HEK293 (cell line): ENCODE measurements around the gene SFXN3.

ENCODE experiments used
- CTCF ChIA-PET: fragments of 350-600 bp; formaldehyde crosslinking; extraction: SDS; loops from one replicate; lab custom pipeline; 2021; ENCODE audit warnings: antibody characterized with exemption; lab: Yijun Ruan, JAX
- POLR2A ChIA-PET: fragments of 300-600 bp; formaldehyde crosslinking; extraction: SDS; loops from one replicate; lab custom pipeline; 2020; ENCODE audit warnings: antibody characterized with exemption, inconsistent platforms; lab: Yijun Ruan, JAX
- H3K27ac ChIP-seq: fragments of 200-500 bp; sonication (Bioruptor generic); 2 replicates; pipeline ENCODE4 v1.5.1; 2014; ENCODE audit warnings: low read depth, low read length, control low read depth, inconsistent platforms; ENCODE audit errors: extremely low read depth
- H3K36me3 ChIP-seq, 2 experiments: fragments of 200-500 bp in 1 of 2; sonication (Bioruptor generic) in 1 of 2; 1 replicate in 1 of 2; 2 replicates in 1 of 2; pipeline ENCODE4 v1.5.1; 2014 to 2017; ENCODE audit warnings: inconsistent platforms in 2 of 2, low read length in 2 of 2; ENCODE audit not compliant: control insufficient read depth in 2 of 2, insufficient read depth in 1 of 2
- H3K4me1 ChIP-seq: fragments of 200-500 bp; sonication (Bioruptor generic); 2 replicates; pipeline ENCODE4 v1.5.1; 2014; ENCODE audit warnings: mild to moderate bottlenecking, low read length, inconsistent platforms; ENCODE audit not compliant: control insufficient read depth, insufficient read depth
- H3K4me3 ChIP-seq: 2 replicates; pipeline ENCODE4 v1.5.1; 2011; ENCODE audit warnings: low read depth, mild to moderate bottlenecking, control low read depth, low read length, moderate library complexity
- H3K9me3 ChIP-seq: fragments of 200-500 bp; sonication (Bioruptor generic); 2 replicates; pipeline ENCODE4 v1.5.1; 2014; ENCODE audit warnings: low read depth, low read length, inconsistent platforms; ENCODE audit not compliant: control insufficient read depth, insufficient read depth
- EGR2 ChIP-seq: fragments of 450-650 bp; formaldehyde crosslinking; IDR thresholded peaks from 2 replicates; pipeline ENCODE4 v1.5.1; 2016; ENCODE audit warnings: low read depth, missing biosample characterization, missing genetic modification characterization
- GLI4 ChIP-seq: fragments of 450-650 bp; formaldehyde crosslinking; IDR thresholded peaks from 2 replicates; pipeline ENCODE4 v1.5.1; 2016; ENCODE audit warnings: missing biosample characterization, missing genetic modification characterization
- HOXC10 ChIP-seq: sonication (generic); formaldehyde crosslinking; IDR thresholded peaks from 2 replicates; pipeline ENCODE4 v1.8.1; 2023; ENCODE audit warnings: mild to moderate bottlenecking, missing genetic modification reagents
- PRDM4 ChIP-seq: fragments of 450-650 bp; formaldehyde crosslinking; IDR thresholded peaks from 2 replicates; pipeline ENCODE4 v1.5.1; 2017; ENCODE audit warnings: missing biosample characterization, missing genetic modification characterization
- SCRT2 ChIP-seq: fragments of 450-650 bp; formaldehyde crosslinking; IDR thresholded peaks from 2 replicates; pipeline ENCODE4 v1.5.1; 2016; ENCODE audit warnings: missing biosample characterization, missing genetic modification characterization
- SP7 ChIP-seq: fragments of 450-650 bp; formaldehyde crosslinking; IDR thresholded peaks from 2 replicates; pipeline ENCODE4 v1.5.1; 2016; ENCODE audit warnings: missing biosample characterization, missing genetic modification characterization
- YY1 ChIP-seq: fragments of 450-650 bp; formaldehyde crosslinking; IDR thresholded peaks from 2 replicates; pipeline ENCODE4 v1.5.1; 2018; ENCODE audit warnings: missing biosample characterization, missing genetic modification characterization
- YY2 ChIP-seq: fragments of 450-650 bp; formaldehyde crosslinking; IDR thresholded peaks from 2 replicates; pipeline ENCODE4 v1.5.1; 2016; ENCODE audit warnings: missing biosample characterization, missing genetic modification characterization
- ZBTB20 ChIP-seq: fragments of 450-650 bp; formaldehyde crosslinking; IDR thresholded peaks from 2 replicates; pipeline ENCODE4 v1.5.1; 2016; ENCODE audit warnings: missing biosample characterization, missing genetic modification characterization
- ZNF121 ChIP-seq: fragments of 450-650 bp; formaldehyde crosslinking; IDR thresholded peaks from 2 replicates; pipeline ENCODE4 v1.5.1; 2016; ENCODE audit warnings: missing biosample characterization, missing genetic modification characterization
- ZNF146 ChIP-seq: fragments of 450-650 bp; formaldehyde crosslinking; IDR thresholded peaks from 2 replicates; pipeline ENCODE4 v1.5.1; 2016; ENCODE audit warnings: missing biosample characterization, missing genetic modification characterization
- ZNF324 ChIP-seq: fragments of 450-650 bp; formaldehyde crosslinking; IDR thresholded peaks from 2 replicates; pipeline ENCODE4 v1.5.1; 2016; ENCODE audit warnings: missing biosample characterization, missing genetic modification characterization
- ZNF362 ChIP-seq: fragments of 450-650 bp; formaldehyde crosslinking; IDR thresholded peaks from 2 replicates; pipeline ENCODE4 v1.5.1; 2016; ENCODE audit warnings: missing biosample characterization, missing genetic modification characterization
- ZSCAN18 ChIP-seq: fragments of 450-650 bp; formaldehyde crosslinking; IDR thresholded peaks from 2 replicates; pipeline ENCODE4 v1.5.1; 2016; ENCODE audit warnings: missing biosample characterization, missing genetic modification characterization
- TF ChIP-seq, protein P1 (sequence below): fragments of 450-650 bp; formaldehyde crosslinking; IDR thresholded peaks from 2 replicates; pipeline ENCODE4 v1.5.1; 2016; ENCODE audit warnings: missing biosample characterization, missing genetic modification characterization
- TF ChIP-seq, protein P2 (sequence below): fragments of 450-650 bp; formaldehyde crosslinking; IDR thresholded peaks from 2 replicates; pipeline ENCODE4 v1.5.1; 2016; ENCODE audit warnings: missing biosample characterization, missing genetic modification characterization, borderline replicate concordance

SFXN3 gene

DNA sequence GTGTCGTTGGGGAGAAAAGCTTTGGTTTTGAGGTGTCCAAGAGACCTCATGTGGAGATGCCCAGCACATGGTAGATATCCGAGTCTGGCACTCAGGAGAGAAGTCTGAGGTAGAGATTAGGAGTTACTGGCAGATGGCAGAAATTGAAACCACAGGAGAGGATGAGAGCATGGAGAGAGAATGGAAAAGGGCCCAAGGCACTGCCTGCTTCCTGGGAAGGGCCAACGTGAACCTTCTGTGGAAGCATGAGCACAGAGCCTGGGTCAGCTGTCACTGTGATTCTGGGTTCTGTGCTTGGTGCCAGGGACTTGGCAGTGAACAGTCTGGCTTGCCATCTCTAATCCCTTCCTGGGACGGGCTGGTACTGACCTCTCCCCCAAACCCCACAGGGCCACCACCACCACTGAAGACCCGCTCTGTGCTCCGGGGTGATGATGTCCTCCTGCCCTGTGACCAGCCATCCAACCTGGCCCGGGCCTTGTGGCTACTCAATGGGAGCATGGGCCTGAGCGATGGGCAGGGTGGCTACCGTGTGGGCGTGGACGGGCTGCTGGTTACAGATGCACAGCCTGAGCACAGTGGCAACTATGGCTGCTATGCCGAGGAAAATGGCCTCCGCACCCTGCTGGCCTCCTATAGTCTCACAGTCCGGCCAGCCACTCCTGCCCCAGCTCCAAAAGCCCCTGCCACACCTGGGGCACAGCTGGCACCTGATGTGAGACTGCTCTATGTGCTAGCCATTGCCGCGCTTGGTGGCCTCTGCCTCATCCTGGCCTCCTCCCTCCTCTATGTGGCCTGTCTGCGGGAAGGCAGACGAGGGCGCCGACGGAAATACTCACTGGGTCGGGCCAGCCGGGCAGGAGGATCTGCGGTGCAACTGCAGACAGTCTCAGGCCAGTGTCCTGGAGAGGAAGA lies 47.9 kb upstream of the SFXN3 start:
- H3K9me3 ChIP-seq: no peaks in the 10 kb centered on the region
- H3K4me3 ChIP-seq: no peak overlapping the region
- ChIA-PET POLR2A (no interaction called here), CTCF (interaction anchor here (0.7 to 6.4 kb wide), 2 partner anchors 9 to 15 kb away, joined by 3 to 49 read pairs; partner anchors contain the start of gene LZTS2)
- H3K36me3 ChIP-seq: peaks cover 4 to 73% of the 10 kb centered on the region in 2 experiments
- H3K27ac ChIP-seq: no peak overlapping the region
- H3K4me1 ChIP-seq: peaks cover 6% of the 10 kb centered on the region
- TF ChIP-seq SP7 (tag by site-specific recombination): no peak
- TF ChIP-seq, protein P1, sequence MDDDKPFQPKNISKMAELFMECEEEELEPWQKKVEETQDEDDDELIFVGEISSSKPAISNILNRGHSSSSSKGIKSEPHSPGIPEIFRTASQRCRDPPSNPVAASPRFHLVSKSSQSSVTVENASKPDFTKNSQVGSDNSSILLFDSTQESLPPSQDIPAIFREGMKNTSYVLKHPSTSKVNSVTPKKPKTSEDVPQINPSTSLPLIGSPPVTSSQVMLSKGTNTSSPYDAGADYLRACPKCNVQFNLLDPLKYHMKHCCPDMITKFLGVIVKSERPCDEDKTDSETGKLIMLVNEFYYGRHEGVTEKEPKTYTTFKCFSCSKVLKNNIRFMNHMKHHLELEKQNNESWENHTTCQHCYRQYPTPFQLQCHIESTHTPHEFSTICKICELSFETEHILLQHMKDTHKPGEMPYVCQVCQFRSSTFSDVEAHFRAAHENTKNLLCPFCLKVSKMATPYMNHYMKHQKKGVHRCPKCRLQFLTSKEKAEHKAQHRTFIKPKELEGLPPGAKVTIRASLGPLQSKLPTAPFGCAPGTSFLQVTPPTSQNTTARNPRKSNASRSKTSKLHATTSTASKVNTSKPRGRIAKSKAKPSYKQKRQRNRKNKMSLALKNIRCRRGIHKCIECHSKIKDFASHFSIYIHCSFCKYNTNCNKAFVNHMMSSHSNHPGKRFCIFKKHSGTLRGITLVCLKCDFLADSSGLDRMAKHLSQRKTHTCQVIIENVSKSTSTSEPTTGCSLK: no peak
- no peak for TF ChIP-seq ZNF362 (tag by site-specific recombination)
- no peak for TF ChIP-seq ZBTB20 (tag by site-specific recombination)
- TF ChIP-seq ZNF146 (tag by site-specific recombination): no peak
- TF ChIP-seq EGR2 (tag by site-specific recombination): no peak
- TF ChIP-seq PRDM4 (tag by site-specific recombination): no peak
- TF ChIP-seq YY1: no peak
- TF ChIP-seq, protein P2, sequence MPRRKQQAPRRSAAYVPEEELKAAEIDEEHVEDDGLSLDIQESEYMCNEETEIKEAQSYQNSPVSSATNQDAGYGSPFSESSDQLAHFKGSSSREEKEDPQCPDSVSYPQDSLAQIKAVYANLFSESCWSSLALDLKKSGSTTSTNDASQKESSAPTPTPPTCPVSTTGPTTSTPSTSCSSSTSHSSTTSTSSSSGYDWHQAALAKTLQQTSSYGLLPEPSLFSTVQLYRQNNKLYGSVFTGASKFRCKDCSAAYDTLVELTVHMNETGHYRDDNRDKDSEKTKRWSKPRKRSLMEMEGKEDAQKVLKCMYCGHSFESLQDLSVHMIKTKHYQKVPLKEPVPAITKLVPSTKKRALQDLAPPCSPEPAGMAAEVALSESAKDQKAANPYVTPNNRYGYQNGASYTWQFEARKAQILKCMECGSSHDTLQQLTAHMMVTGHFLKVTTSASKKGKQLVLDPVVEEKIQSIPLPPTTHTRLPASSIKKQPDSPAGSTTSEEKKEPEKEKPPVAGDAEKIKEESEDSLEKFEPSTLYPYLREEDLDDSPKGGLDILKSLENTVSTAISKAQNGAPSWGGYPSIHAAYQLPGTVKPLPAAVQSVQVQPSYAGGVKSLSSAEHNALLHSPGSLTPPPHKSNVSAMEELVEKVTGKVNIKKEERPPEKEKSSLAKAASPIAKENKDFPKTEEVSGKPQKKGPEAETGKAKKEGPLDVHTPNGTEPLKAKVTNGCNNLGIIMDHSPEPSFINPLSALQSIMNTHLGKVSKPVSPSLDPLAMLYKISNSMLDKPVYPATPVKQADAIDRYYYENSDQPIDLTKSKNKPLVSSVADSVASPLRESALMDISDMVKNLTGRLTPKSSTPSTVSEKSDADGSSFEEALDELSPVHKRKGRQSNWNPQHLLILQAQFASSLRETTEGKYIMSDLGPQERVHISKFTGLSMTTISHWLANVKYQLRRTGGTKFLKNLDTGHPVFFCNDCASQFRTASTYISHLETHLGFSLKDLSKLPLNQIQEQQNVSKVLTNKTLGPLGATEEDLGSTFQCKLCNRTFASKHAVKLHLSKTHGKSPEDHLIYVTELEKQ: no peak
- TF ChIP-seq GLI4 (tag by site-specific recombination): no peak
- TF ChIP-seq SCRT2 (tag by site-specific recombination): no peak
- no peak for TF ChIP-seq ZSCAN18
- TF ChIP-seq HOXC10 (CRISPR knock-in tag): no peak
- no peak for TF ChIP-seq ZNF121 (tag by site-specific recombination)
- TF ChIP-seq YY2 (tag by site-specific recombination): no peak
- TF ChIP-seq ZNF324 (tag by site-specific recombination): no peak
